Trophoblast cell (in vitro differentiated cells and primary cell): Measurements from ENCODE around the gene ABLIM2.

Source experiments
- DNase-seq, 2 donors: peaks; one replicate each; pipeline ENCODE4 v3.0.0-alpha.2; 2016
- H2AFZ ChIP-seq: 2 replicates; pipeline ENCODE4 v1.6.1; 2013; ENCODE audit warnings: low read length, moderate library complexity, mild to moderate bottlenecking; ENCODE audit not compliant: insufficient read depth, poor library complexity
- H2AK5ac ChIP-seq: 2 replicates; pipeline ENCODE4 v1.6.1; 2013; ENCODE audit warnings: mild to moderate bottlenecking, low read length
- H2BK120ac ChIP-seq: 2 replicates; pipeline ENCODE4 v1.6.1; 2013; ENCODE audit warnings: low read length, mild to moderate bottlenecking, moderate library complexity; ENCODE audit not compliant: insufficient read depth, poor library complexity
- H2BK12ac ChIP-seq: 2 replicates; pipeline ENCODE4 v1.6.1; 2013; ENCODE audit warnings: mild to moderate bottlenecking, low read length, moderate library complexity
- H2BK5ac ChIP-seq: 2 replicates; pipeline ENCODE4 v1.6.1; 2013; ENCODE audit warnings: low read length, low read depth, moderate library complexity, mild to moderate bottlenecking; ENCODE audit not compliant: poor library complexity
- H3K14ac ChIP-seq: 2 replicates; pipeline ENCODE4 v1.6.1; 2013; ENCODE audit warnings: mild to moderate bottlenecking, low read length
- H3K18ac ChIP-seq: 2 replicates; pipeline ENCODE4 v1.6.1; 2013; ENCODE audit warnings: mild to moderate bottlenecking, low read length
- H3K23ac ChIP-seq: 2 replicates; pipeline ENCODE4 v1.6.1; 2013; ENCODE audit warnings: low read length
- H3K27ac ChIP-seq: 2 replicates; pipeline ENCODE4 v1.5.1; 2013; ENCODE audit warnings: low read depth, mild to moderate bottlenecking, inconsistent platforms, low read length, moderate library complexity
- H3K27me3 ChIP-seq: 2 replicates; pipeline ENCODE4 v1.6.1; 2013; ENCODE audit warnings: inconsistent platforms, mild to moderate bottlenecking, low read length, moderate library complexity; ENCODE audit not compliant: insufficient read depth
- H3K36me3 ChIP-seq, 2 experiments: 1 replicate in 1 of 2; 2 replicates in 1 of 2; pipeline ENCODE4 v1.6.1; 2013; ENCODE audit warnings: low read length in 2 of 2, mild to moderate bottlenecking in 2 of 2, moderate library complexity in 1 of 2; ENCODE audit not compliant: insufficient read depth in 2 of 2, control insufficient read depth in 1 of 2
- H3K4ac ChIP-seq: 2 replicates; pipeline ENCODE4 v1.6.1; 2013; ENCODE audit warnings: low read depth, mild to moderate bottlenecking, low read length, moderate library complexity
- H3K4me1 ChIP-seq, 2 experiments: 1 replicate in 1 of 2; 2 replicates in 1 of 2; pipeline ENCODE4 v1.6.1; 2013; ENCODE audit warnings: low read length in 2 of 2, mild to moderate bottlenecking in 2 of 2, moderate library complexity in 1 of 2; ENCODE audit not compliant: insufficient read depth in 2 of 2, control insufficient read depth in 1 of 2
- H3K4me2 ChIP-seq: 2 replicates; pipeline ENCODE4 v1.6.1; 2013; ENCODE audit warnings: inconsistent platforms, mild to moderate bottlenecking, low read length, moderate library complexity
- H3K4me3 ChIP-seq: 2 replicates; pipeline ENCODE4 v1.5.1; 2013; ENCODE audit warnings: mild to moderate bottlenecking, low read depth, low read length, inconsistent platforms
- H3K79me1 ChIP-seq: one replicate; pipeline ENCODE4 v1.6.1; 2013; ENCODE audit warnings: low read length
- H3K79me2 ChIP-seq: 2 replicates; pipeline ENCODE4 v1.6.1; 2013; ENCODE audit warnings: low read length, mild to moderate bottlenecking; ENCODE audit not compliant: control insufficient read depth, insufficient read depth, poor library complexity
- H3K9ac ChIP-seq: 2 replicates; pipeline ENCODE4 v1.6.1; 2013; ENCODE audit warnings: mild to moderate bottlenecking, low read length
- H3K9me3 ChIP-seq: 2 replicates; pipeline ENCODE4 v1.6.1; 2013; ENCODE audit warnings: low read depth, mild to moderate bottlenecking, control low read depth, inconsistent platforms, low read length; ENCODE audit not compliant: insufficient read depth
- H4K12ac ChIP-seq: 2 replicates; pipeline ENCODE4 v1.6.1; 2013; ENCODE audit warnings: low read depth, mild to moderate bottlenecking, low read length, moderate library complexity
- H4K8ac ChIP-seq: 2 replicates; pipeline ENCODE4 v1.6.1; 2013; ENCODE audit warnings: low read depth, mild to moderate bottlenecking, low read length, moderate library complexity
- H4K91ac ChIP-seq: one replicate; pipeline ENCODE4 v1.6.1; 2013; ENCODE audit warnings: low read depth, mild to moderate bottlenecking, low read length, moderate library complexity
- WGBS: extraction: QIAGEN DNeasy Blood & Tissue Kit; methylation state at CpG from one replicate; pipeline ENCODE4 v1.1.7; 2013; ENCODE audit warnings: missing lambda C conversion rate; ENCODE audit not compliant: insufficient read length, insufficient coverage; ENCODE audit errors: extremely low coverage; 5-methylcytosine and 5-hydroxymethylcytosine counted together

ABLIM2 gene

GRCh38 chr4:8010618-8011017, 148.0 kb downstream of the ABLIM2 start:
- no CpG with 5 or more reads among the region's 12 CpGs for WGBS
- Histone ChIP-seq H2BK120ac (no peak overlapping the region), H3K27ac (no peak overlapping the region)

DNA sequence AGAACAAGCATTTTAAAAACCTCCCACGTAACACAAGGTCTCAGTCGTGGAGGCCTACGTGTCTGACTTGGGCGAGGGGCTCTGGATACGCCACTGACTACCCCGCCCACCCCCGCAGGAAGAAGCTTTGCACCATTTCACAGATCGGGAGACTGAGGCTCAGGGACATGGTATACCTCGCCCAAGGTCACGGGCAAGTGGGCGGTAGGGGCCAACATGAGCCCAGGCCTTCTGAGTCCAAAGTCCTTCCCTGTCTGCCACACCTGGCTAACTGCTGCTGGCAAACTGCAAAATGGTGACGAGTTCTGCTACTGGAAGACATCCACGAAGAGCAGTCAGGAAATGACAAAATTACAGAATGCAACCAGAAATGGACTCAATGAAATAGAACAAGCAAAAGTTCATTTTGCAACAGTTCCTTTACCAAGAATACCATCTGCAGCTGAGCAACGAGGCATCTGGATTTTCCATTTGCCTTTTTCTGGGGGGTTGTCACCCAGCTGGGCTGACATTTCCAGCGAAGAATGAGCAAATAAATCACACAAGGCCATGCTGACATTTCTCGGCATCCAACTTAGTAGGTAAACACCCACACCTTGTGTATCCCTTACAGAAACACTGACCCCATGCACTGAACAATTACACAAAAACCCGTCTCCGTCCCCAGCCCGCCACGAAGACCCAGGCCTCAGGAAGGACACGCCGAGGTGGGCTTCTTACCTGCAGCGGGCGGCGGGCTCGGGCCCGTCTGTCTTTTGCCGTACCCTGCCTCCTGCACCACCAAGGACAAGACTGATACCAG, 148.7 kb downstream of the ABLIM2 start:
- no CpG with 5 or more reads among the region's 28 CpGs for WGBS
- Histone ChIP-seq H3K27ac (no peak overlapping the region), H2BK12ac (no peak overlapping the region), H3K4me3 (no peak overlapping the region), H4K91ac (no peak overlapping the region), H3K9me3 (no peaks in the 10 kb centered on the region), H3K27me3 (peaks cover 2% of the 10 kb centered on the region), H3K4me2 (no peak overlapping the region), H4K8ac (no peak overlapping the region), H2BK120ac (no peak overlapping the region), H3K79me1 (no peaks in the 10 kb centered on the region), H3K23ac (no peak overlapping the region), H2AFZ (no peak overlapping the region), H3K36me3 (no peaks in the 10 kb centered on the region), H3K14ac (no peak overlapping the region), H2BK5ac (no peak overlapping the region), H2AK5ac (no peak overlapping the region), H3K4ac (no peak overlapping the region), H4K12ac (no peak overlapping the region), H3K18ac (no peak overlapping the region), H3K9ac (no peak overlapping the region), H3K4me1 (no peaks in the 10 kb centered on the region), H3K79me2 (no peaks in the 10 kb centered on the region)
- DNase-seq: no peak

More at GRCh38 chr4:8010618-8011017, 148.0 kb downstream of the ABLIM2 start:
- H3K4ac ChIP-seq: no peak overlapping the region
- no peaks in the 10 kb centered on the region for H3K36me3 ChIP-seq
- no peak overlapping the region for H2AFZ ChIP-seq
- H3K4me3 ChIP-seq: no peak overlapping the region
- no peak overlapping the region for H4K91ac ChIP-seq
- no peaks in the 10 kb centered on the region for H3K9me3 ChIP-seq
- no peaks in the 10 kb centered on the region for H3K4me1 ChIP-seq
- H3K4me2 ChIP-seq: no peak overlapping the region
- no peak overlapping the region for H3K9ac ChIP-seq
- no peak overlapping the region for H2BK5ac ChIP-seq
- H4K8ac ChIP-seq: no peak overlapping the region
- no peak overlapping the region for H4K12ac ChIP-seq
- peaks cover 2% of the 10 kb centered on the region for H3K27me3 ChIP-seq
- H2AK5ac ChIP-seq: no peak overlapping the region
- no peaks in the 10 kb centered on the region for H3K79me1 ChIP-seq
- no peak overlapping the region for H3K18ac ChIP-seq
- H3K79me2 ChIP-seq: no peaks in the 10 kb centered on the region
- H3K23ac ChIP-seq: no peak overlapping the region
- no peak overlapping the region for H3K14ac ChIP-seq
- no peak overlapping the region for H2BK12ac ChIP-seq
- peak; percentile 22 to 34 for DNase-seq

DNA sequence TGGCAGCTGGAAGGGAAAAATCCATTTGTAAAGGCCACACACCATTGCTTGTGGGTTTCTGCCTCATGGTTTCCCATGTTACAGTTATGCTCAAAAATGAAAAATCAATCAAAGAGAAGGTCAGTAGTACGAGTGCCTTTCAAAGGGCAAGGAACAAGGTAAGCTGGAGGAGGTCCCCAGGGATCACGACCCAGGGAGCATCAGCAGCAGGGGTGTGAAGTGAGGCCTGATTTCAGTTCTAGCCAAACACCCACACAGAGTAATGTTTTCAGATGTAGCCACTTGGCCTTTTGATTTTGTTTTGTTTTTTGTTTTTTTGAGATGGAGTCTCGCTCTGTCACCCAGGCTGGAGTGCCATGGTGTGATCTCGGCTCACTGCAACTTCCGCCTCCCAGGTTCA, 149.5 kb downstream of the ABLIM2 start:
- Histone ChIP-seq H3K4ac (no peak overlapping the region), H2AK5ac (no peak overlapping the region), H3K79me2 (no peaks in the 10 kb centered on the region), H3K9me3 (no peaks in the 10 kb centered on the region), H4K8ac (no peak overlapping the region), H3K23ac (no peak overlapping the region), H3K4me2 (no peak overlapping the region), H3K27ac (no peak overlapping the region), H3K14ac (no peak overlapping the region), H2AFZ (no peak overlapping the region), H3K27me3 (no peaks in the 10 kb centered on the region), H3K4me1 (no peaks in the 10 kb centered on the region), H2BK120ac (no peak overlapping the region), H2BK5ac (no peak overlapping the region), H4K91ac (no peak overlapping the region), H3K36me3 (no peaks in the 10 kb centered on the region), H3K9ac (no peak overlapping the region), H3K4me3 (no peak overlapping the region), H3K18ac (no peak overlapping the region), H3K79me1 (no peaks in the 10 kb centered on the region), H4K12ac (no peak overlapping the region), H2BK12ac (no peak overlapping the region)
- no peak for DNase-seq
- WGBS: no CpG with 5 or more reads among the region's 5 CpGs

DNA sequence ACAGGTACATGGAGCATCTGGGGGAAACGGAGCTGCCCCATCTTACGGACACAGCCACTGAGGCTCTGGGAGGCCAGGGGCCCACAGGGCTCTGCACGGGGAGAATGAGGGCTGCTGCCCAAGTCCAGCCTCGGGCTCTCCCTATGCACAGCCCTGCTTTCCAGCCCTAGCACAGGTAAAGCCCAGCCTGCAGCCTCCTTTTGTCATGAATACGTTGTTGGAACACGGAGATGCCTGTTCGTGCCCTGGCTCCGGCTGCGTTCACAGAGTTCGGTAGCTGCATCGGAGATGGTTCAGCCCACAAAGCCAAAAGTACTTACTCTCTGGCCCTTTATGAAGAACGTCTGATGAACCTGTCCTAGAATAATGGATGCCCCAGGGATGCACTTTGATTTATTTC, 150.2 kb downstream of the ABLIM2 start:
- no peaks in the 10 kb centered on the region for H3K4me1 ChIP-seq
- H3K9me3 ChIP-seq: no peaks in the 10 kb centered on the region
- H2BK12ac ChIP-seq: no peak overlapping the region
- H3K4ac ChIP-seq: no peak overlapping the region
- no peak overlapping the region for H2AFZ ChIP-seq
- no peaks in the 10 kb centered on the region for H3K79me1 ChIP-seq
- DNase-seq: no peak
- no peak overlapping the region for H3K23ac ChIP-seq
- H4K12ac ChIP-seq: no peak overlapping the region
- H3K27ac ChIP-seq: no peak overlapping the region
- H3K4me2 ChIP-seq: no peak overlapping the region
- H3K18ac ChIP-seq: no peak overlapping the region
- H3K27me3 ChIP-seq: no peaks in the 10 kb centered on the region
- H3K4me3 ChIP-seq: no peak overlapping the region
- no peak overlapping the region for H2BK5ac ChIP-seq
- H3K9ac ChIP-seq: no peak overlapping the region
- H2BK120ac ChIP-seq: no peak overlapping the region
- no CpG with 5 or more reads among the region's 12 CpGs for WGBS
- H3K36me3 ChIP-seq: no peaks in the 10 kb centered on the region
- H3K79me2 ChIP-seq: no peaks in the 10 kb centered on the region
- no peak overlapping the region for H4K8ac ChIP-seq
- H3K14ac ChIP-seq: no peak overlapping the region
- H4K91ac ChIP-seq: no peak overlapping the region
- no peak overlapping the region for H2AK5ac ChIP-seq
